Hypothalamus (tissue), 51 donors: Measurements from ENCODE around the gene APLP2.
A peak's percentile ranks its signal among the peaks of the same experiment; 100 is the strongest.

Experiments used
- DNase-seq, 51 donors: peaks; one replicate each; lab custom pipeline; 2025; lab: John Stamatoyannopoulos, UW

APLP2 gene

GRCh38 chr11:130054966-130055365, 14.7 kb upstream of the APLP2 start:
- peak in 1 of 51 donors; percentile 7 for DNase-seq

GRCh38 chr11:130055617-130056016, 14.1 kb upstream of the APLP2 start:
- peak in 2 of 51 donors; percentile 28 to 42 for DNase-seq

GRCh38 chr11:130061017-130061416, 8.7 kb upstream of the APLP2 start:
- no peak for DNase-seq

GRCh38 chr11:130062026-130062425, 7.7 kb upstream of the APLP2 start:
- DNase-seq = no peak

GRCh38 chr11:130063451-130063850, 6.2 kb upstream of the APLP2 start:
- no peak for DNase-seq

GRCh38 chr11:130064596-130064995, 5.1 kb upstream of the APLP2 start:
- DNase-seq = no peak

- no peak for DNase-seq
These were observed 3.4 kb upstream of the APLP2 start for GRCh38 chr11:130066338-130066737.

- DNase-seq = peak in 4 of 51 donors; percentile 22 to 53 (median 33)
These were observed 1.1 kb upstream of the APLP2 start for GRCh38 chr11:130068546-130068985.

- peak in 42 of 51 donors; percentile 29 to 87 (median 68) for DNase-seq
These were observed 572 bp upstream of the APLP2 start for GRCh38 chr11:130068986-130069658.

GRCh38 chr11:130070109-130070845, 583 bp downstream of the APLP2 start:
- peak in 38 of 51 donors; percentile 2 to 69 (median 36) for DNase-seq

GRCh38 chr11:130070846-130071200, 1.1 kb downstream of the APLP2 start:
- DNase-seq = peak in 11 of 51 donors; percentile 13 to 69 (median 41)

- DNase-seq = peak in 2 of 51 donors; percentile 12 to 34
These were observed 1.6 kb downstream of the APLP2 start for GRCh38 chr11:130071211-130071712.

- no peak for DNase-seq
These were observed 5.0 kb downstream of the APLP2 start for GRCh38 chr11:130074736-130075135.

- DNase-seq = no peak
These were observed 7.2 kb downstream of the APLP2 start for GRCh38 chr11:130076778-130077481.

GRCh38 chr11:130077671-130078070, 8.0 kb downstream of the APLP2 start:
- DNase-seq = no peak

- DNase-seq = no peak
These were observed 8.4 kb downstream of the APLP2 start for GRCh38 chr11:130078080-130078479.

GRCh38 chr11:130085671-130086290, 16.1 kb downstream of the APLP2 start:
- no peak for DNase-seq

- DNase-seq = no peak
These were observed 17.0 kb downstream of the APLP2 start for GRCh38 chr11:130086669-130087068.

- DNase-seq = no peak
These were observed 17.7 kb downstream of the APLP2 start for GRCh38 chr11:130087294-130087926.

- no peak for DNase-seq
These were observed 18.5 kb downstream of the APLP2 start for GRCh38 chr11:130088217-130088616.
